ENCODE measurements around the gene MAPK8. TPM values are rescaled to one million over a fixed set of nuclear protein-coding genes. Genes with fewer than 3 reads are reported as not detected.

The MAPK8 gene
- polyA plus RNA-seq, 1 experiment, result 75.6 TPM

GRCh38 chr10:48460182-48460581, 153.7 kb downstream of the MAPK8 start:
- no peak for DNase-seq (ENCODE audit: low read depth, low spot score)
- H3K9me3 ChIP-seq (ENCODE audit: control insufficient read depth, insufficient read depth, low read length), result no peaks in the 10 kb centered on the region
- no peak overlapping the region for H3K4me3 ChIP-seq (ENCODE audit: low read depth, low read length)
- TF ChIP-seq CTCF (IDR thresholded peaks at IDR 0.05; ENCODE audit: low read depth, low read length), result no peak
- CTCF ChIA-PET, result interaction anchor here (1.0 kb wide), 1 partner anchor 11 kb away, joined by 3 read pairs; no protein-coding TSS in a partner anchor
- POLR2A ChIA-PET, result no interaction called here
- no peaks in the 10 kb centered on the region for H3K27me3 ChIP-seq (ENCODE audit: control insufficient read depth, insufficient read depth, low read length)
- no peak overlapping the region for H3K27ac ChIP-seq (ENCODE audit: low read depth, low read length)

- ChIA-PET CTCF (interaction anchor here (0.8 to 1.7 kb wide), 2 partner anchors 195 kb away, joined by 3 to 6 read pairs; no protein-coding TSS in a partner anchor), POLR2A (no interaction called here)
- no peaks in the 10 kb centered on the region for H3K27me3 ChIP-seq (ENCODE audit: control insufficient read depth, insufficient read depth, low read length)
- H3K9me3 ChIP-seq (ENCODE audit: control insufficient read depth, insufficient read depth, low read length), result no peaks in the 10 kb centered on the region
- no peak overlapping the region for H3K27ac ChIP-seq (ENCODE audit: low read depth, low read length)
- no peak for DNase-seq (ENCODE audit: low read depth, low spot score)
- H3K4me3 ChIP-seq (ENCODE audit: low read depth, low read length), result no peak overlapping the region
- no peak for TF ChIP-seq CTCF (IDR thresholded peaks at IDR 0.05; ENCODE audit: low read depth, low read length)
These were observed 155.4 kb downstream of the MAPK8 start for GRCh38 chr10:48461623-48462481.

- Histone ChIP-seq H3K27me3 (ENCODE audit: control insufficient read depth, insufficient read depth, low read length) (no peaks in the 10 kb centered on the region), H3K9me3 (ENCODE audit: control insufficient read depth, insufficient read depth, low read length) (no peaks in the 10 kb centered on the region), H3K27ac (ENCODE audit: low read depth, low read length) (no peak overlapping the region), H3K4me3 (ENCODE audit: low read depth, low read length) (no peak overlapping the region)
- no peak for TF ChIP-seq CTCF (IDR thresholded peaks at IDR 0.05; ENCODE audit: low read depth, low read length)
- DNase-seq (ENCODE audit: low read depth, low spot score), result no peak
- POLR2A ChIA-PET, result no interaction called here
- CTCF ChIA-PET, result interaction anchor here (1.7 kb wide), 1 partner anchor 194 kb away, joined by 6 read pairs; no protein-coding TSS in a partner anchor
These were observed 156.1 kb downstream of the MAPK8 start for GRCh38 chr10:48462482-48463020.

- ChIA-PET POLR2A (no interaction called here), CTCF (interaction anchor here (0.8 to 1.7 kb wide), 2 partner anchors 100 to 193 kb away, joined by 3 to 6 read pairs; no protein-coding TSS in a partner anchor)
- TF ChIP-seq CTCF (IDR thresholded peaks at IDR 0.05; ENCODE audit: low read depth, low read length), result no peak
- Histone ChIP-seq H3K4me3 (ENCODE audit: low read depth, low read length) (no peak overlapping the region), H3K27ac (ENCODE audit: low read depth, low read length) (no peak overlapping the region), H3K27me3 (ENCODE audit: control insufficient read depth, insufficient read depth, low read length) (no peaks in the 10 kb centered on the region), H3K9me3 (ENCODE audit: control insufficient read depth, insufficient read depth, low read length) (no peaks in the 10 kb centered on the region)
- no peak for DNase-seq (ENCODE audit: low read depth, low spot score)
These were observed 157.0 kb downstream of the MAPK8 start for GRCh38 chr10:48463318-48464003.

All from AG04450 (cell line).